ENCODE data around the gene ZNF544. TPM values are rescaled to one million over a fixed set of nuclear protein-coding genes. Genes with fewer than 3 reads are reported as not detected.
A peak's percentile ranks its signal among the peaks of the same experiment; 100 is the strongest.

ZNF544 gene
- total RNA-seq, 1 donor from 2014 or later: 30.4 TPM

- peak; percentile 96 for DNase-seq (ENCODE audit: low spot score)
Observed at GRCh38 chr19:58305065-58305931, 76.6 kb downstream of the ZNF544 start, which contains the start of gene ERVK3-1. TSS of gene ERVK3-1 (plus strand) at chr19:58305377. CDS start at chr19:58312169, 6,792 bp downstream.

- no peak for DNase-seq (ENCODE audit: low spot score)
Observed at GRCh38 chr19:58305932-58306323, 77.2 kb downstream of the ZNF544 start.

GRCh38 chr19:58307736-58308135, 79.0 kb downstream of the ZNF544 start:
- no peak for DNase-seq (ENCODE audit: low spot score)

- peak; percentile 30 for DNase-seq (ENCODE audit: low spot score)
Observed at GRCh38 chr19:58310685-58311084, 82.0 kb downstream of the ZNF544 start.

- DNase-seq (ENCODE audit: low spot score): no peak
Observed at GRCh38 chr19:58311345-58311865, 82.7 kb downstream of the ZNF544 start.

Other genes with a start within 250 kb of the ZNF544 start
- 23.3 TPM for gene ZNF606, start 226.1 kb upstream of the ZNF544 start, total RNA-seq
- 1.3 TPM for gene ZSCAN1, start 194.9 kb upstream of the ZNF544 start, total RNA-seq
- 11.1 TPM for gene ZNF135, start 169.6 kb upstream of the ZNF544 start, total RNA-seq
- 111 TPM for gene ZSCAN18, start 130.7 kb upstream of the ZNF544 start, total RNA-seq
- gene ZNF329, start 78.1 kb upstream of the ZNF544 start, total RNA-seq: 16.9 TPM
- gene ZNF274, start 45.9 kb upstream of the ZNF544 start, total RNA-seq: 33.8 TPM
- 6.1 TPM for gene ZNF8, start 50.0 kb downstream of the ZNF544 start, total RNA-seq
- gene ERVK3-1, start 76.5 kb downstream of the ZNF544 start, total RNA-seq: 32.2 TPM
- 4.7 TPM for gene ZSCAN22, start 98.1 kb downstream of the ZNF544 start, total RNA-seq
- gene A1BG, start 124.6 kb downstream of the ZNF544 start, total RNA-seq: 8.1 TPM
- gene ZNF497, start 133.8 kb downstream of the ZNF544 start, total RNA-seq: 3.5 TPM
- 2.9 TPM for gene ZNF837, start 152.1 kb downstream of the ZNF544 start, total RNA-seq
- gene RPS5, start 158.4 kb downstream of the ZNF544 start, total RNA-seq: 614 TPM
- gene RNF225, start 166.7 kb downstream of the ZNF544 start, total RNA-seq: not detected
- 13.9 TPM for gene ZNF584, start 179.7 kb downstream of the ZNF544 start, total RNA-seq
- 12.1 TPM for gene ZNF132, start 211.2 kb downstream of the ZNF544 start, total RNA-seq
- 7.8 TPM for gene ZNF324B, start 222.7 kb downstream of the ZNF544 start, total RNA-seq
- 16.4 TPM for gene ZNF324, start 238.2 kb downstream of the ZNF544 start, total RNA-seq
- 19.4 TPM for gene ZNF446, start 247.4 kb downstream of the ZNF544 start, total RNA-seq

Data from mucosa of gallbladder (tissue), 1 donor.